ENCODE measurements around the gene GJB2. TPM values are rescaled to one million over a fixed set of nuclear protein-coding genes. Genes with fewer than 3 reads are reported as not detected.

The GJB2 gene
- total RNA-seq, 2 donors from 2014 or later: 0.78 to 2.3 TPM

DNA sequence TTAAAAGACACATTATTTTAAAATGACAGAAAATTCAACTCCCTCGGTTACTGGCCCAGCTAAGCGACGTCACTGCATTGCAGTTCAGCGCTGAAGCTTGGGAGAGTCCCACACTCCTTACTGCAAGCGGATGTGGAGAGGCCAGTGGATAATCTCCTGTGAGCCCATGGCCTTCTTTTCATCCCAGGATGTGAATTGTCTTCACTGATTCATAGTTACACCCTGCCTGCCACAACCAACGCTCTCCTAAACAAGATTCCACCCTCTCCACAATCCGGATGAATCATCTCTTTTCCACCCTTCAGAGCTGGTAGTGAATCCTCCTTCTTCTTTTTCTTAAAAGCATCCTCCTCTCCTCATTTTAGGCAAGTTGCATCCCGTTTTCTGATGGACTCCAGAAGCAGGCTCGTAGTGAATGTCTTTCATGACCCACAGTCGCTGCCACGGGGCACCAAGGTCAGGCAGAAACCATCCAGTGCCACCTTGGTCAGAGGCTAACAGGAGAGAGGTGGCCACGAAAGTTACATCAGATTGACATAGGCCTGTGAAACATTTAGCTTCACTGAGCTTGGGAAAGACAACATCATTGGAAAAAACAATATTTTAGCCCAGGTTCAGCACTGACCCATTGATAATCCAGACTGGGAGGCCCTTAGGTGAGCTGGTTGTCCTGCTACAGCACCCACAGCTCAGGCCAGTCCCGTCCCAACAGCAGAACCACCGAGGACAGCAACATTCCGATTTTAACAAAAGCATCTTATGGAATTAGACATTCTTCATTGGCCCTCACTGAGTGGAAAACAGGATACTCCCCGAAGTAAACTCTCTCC, 2.0 kb downstream of the GJB2 start:
- Histone ChIP-seq H3K4me3 (no peak overlapping the region), H3K27ac (no peak overlapping the region)
- ATAC-seq: no peak

DNA sequence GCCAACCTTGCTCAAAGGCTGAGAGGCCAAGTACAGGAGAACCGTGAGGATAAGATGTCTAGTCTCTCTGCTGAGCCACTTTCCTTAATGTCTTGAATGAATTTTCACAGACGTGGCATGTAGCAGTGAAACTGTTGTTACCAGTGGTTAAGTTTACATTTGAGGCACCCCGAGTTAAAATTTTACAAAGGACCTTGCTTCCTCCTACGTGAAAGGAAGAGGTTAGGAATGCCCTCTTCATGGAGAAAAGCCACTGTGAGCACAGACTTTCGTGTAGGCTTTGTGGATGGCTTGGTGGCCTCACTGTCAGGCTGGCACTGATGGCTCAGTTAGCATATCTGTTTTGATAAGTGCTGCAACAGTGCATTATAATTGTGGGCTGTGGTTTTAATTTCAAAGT, 2.7 kb downstream of the GJB2 start:
- Histone ChIP-seq H3K36me3 (replicated peaks in 1 of 2; ENCODE audit: insufficient read depth in 1 of 2, low read depth in 2 of 2) (no peaks in the 10 kb centered on the region), H3K9me3 (no peaks in the 10 kb centered on the region), H3K27me3 (peaks cover 0 to 20% of the 10 kb centered on the region in 2 donors), H3K27ac (no peak overlapping the region), H3K4me3 (no peak overlapping the region), H3K4me1 (peaks cover 28% of the 10 kb centered on the region)
- ATAC-seq (no peak), DNase-seq (no peak)
- intact Hi-C loops (cut with DNase I): no loop called here
- no peak for TF ChIP-seq POLR2A (IDR thresholded peaks at IDR 0.05)
- TF ChIP-seq, protein P1, sequence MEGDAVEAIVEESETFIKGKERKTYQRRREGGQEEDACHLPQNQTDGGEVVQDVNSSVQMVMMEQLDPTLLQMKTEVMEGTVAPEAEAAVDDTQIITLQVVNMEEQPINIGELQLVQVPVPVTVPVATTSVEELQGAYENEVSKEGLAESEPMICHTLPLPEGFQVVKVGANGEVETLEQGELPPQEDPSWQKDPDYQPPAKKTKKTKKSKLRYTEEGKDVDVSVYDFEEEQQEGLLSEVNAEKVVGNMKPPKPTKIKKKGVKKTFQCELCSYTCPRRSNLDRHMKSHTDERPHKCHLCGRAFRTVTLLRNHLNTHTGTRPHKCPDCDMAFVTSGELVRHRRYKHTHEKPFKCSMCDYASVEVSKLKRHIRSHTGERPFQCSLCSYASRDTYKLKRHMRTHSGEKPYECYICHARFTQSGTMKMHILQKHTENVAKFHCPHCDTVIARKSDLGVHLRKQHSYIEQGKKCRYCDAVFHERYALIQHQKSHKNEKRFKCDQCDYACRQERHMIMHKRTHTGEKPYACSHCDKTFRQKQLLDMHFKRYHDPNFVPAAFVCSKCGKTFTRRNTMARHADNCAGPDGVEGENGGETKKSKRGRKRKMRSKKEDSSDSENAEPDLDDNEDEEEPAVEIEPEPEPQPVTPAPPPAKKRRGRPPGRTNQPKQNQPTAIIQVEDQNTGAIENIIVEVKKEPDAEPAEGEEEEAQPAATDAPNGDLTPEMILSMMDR (IDR thresholded peaks at IDR 0.05): no peak
- WGBS, 2 donors: 73 to 74% methylated on average over 5 of the region's 5 CpGs

More for the DNA sequence above, 2.0 kb downstream of the GJB2 start:
- Histone ChIP-seq H3K9me3 (no peaks in the 10 kb centered on the region), H3K36me3 (replicated peaks in 1 of 2; ENCODE audit: insufficient read depth in 1 of 2, low read depth in 2 of 2) (no peaks in the 10 kb centered on the region), H3K4me1 (peaks cover 28% of the 10 kb centered on the region), H3K27me3 (peaks cover 0 to 20% of the 10 kb centered on the region in 2 donors)
- intact Hi-C loops (cut with DNase I): no loop called here
- 91 to 92% methylated on average over 16 of the region's 16 CpGs for WGBS, 2 donors
- no peak for DNase-seq
- TF ChIP-seq POLR2A (IDR thresholded peaks at IDR 0.05): no peak
- TF ChIP-seq, protein P1 (IDR thresholded peaks at IDR 0.05): no peak

DNA sequence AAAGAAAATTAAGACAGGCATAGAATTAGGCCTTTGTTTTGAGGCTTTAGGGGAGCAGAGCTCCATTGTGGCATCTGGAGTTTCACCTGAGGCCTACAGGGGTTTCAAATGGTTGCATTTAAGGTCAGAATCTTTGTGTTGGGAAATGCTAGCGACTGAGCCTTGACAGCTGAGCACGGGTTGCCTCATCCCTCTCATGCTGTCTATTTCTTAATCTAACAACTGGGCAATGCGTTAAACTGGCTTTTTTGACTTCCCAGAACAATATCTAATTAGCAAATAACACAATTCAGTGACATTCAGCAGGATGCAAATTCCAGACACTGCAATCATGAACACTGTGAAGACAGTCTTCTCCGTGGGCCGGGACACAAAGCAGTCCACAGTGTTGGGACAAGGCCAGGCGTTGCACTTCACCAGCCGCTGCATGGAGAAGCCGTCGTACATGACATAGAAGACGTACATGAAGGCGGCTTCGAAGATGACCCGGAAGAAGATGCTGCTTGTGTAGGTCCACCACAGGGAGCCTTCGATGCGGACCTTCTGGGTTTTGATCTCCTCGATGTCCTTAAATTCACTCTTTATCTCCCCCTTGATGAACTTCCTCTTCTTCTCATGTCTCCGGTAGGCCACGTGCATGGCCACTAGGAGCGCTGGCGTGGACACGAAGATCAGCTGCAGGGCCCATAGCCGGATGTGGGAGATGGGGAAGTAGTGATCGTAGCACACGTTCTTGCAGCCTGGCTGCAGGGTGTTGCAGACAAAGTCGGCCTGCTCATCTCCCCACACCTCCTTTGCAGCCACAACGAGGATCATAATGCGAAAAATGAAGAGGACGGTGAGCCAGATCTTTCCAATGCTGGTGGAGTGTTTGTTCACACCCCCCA, 3.8 kb downstream of the GJB2 start:
- Histone ChIP-seq H3K27ac (no peak overlapping the region), H3K9me3 (no peaks in the 10 kb centered on the region), H3K4me3 (no peak overlapping the region), H3K27me3 (peaks cover 0 to 12% of the 10 kb centered on the region in 2 donors), H3K36me3 (replicated peaks in 1 of 2; ENCODE audit: insufficient read depth in 1 of 2, low read depth in 2 of 2) (no peaks in the 10 kb centered on the region), H3K4me1 (peaks cover 23% of the 10 kb centered on the region)
- intact Hi-C loops (cut with DNase I): no loop called here
- TF ChIP-seq POLR2A (IDR thresholded peaks at IDR 0.05): no peak
- TF ChIP-seq, protein P1 (IDR thresholded peaks at IDR 0.05): no peak
- peak in 1 of 4 donors; percentile 20 for DNase-seq
- WGBS, 2 donors: 82 to 87% methylated on average over 28 of the region's 28 CpGs
- no peak for ATAC-seq

DNA sequence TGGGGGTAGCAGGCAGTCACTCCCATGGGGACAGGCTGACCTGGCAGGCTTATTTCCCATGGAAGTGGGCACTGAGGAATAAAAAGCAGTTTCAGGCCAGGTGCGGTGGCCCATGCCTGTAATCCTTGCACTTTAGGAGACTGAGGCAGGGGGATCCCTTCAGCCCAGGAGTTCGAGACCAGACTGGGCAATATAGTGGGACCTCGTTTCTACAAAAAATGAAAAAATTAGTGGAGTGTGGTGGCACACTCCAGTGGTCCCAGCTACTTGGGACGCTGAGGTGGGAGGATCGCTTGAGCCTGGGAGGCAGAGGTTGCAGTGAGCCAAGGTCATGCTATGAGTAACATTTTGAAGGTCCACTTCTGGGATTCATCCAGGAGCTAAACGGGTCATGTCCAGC, 6.0 kb downstream of the GJB2 start:
- H3K4me3 ChIP-seq: no peak overlapping the region
- H3K4me1 ChIP-seq: peaks cover 4% of the 10 kb centered on the region
- H3K27me3 ChIP-seq: no peaks in the 10 kb centered on the region
- intact Hi-C loops (cut with DNase I): no loop called here
- TF ChIP-seq, protein P1 (IDR thresholded peaks at IDR 0.05): no peak
- no peak for TF ChIP-seq POLR2A (IDR thresholded peaks at IDR 0.05)
- WGBS, 2 donors: 61 to 63% methylated on average over 6 of the region's 6 CpGs
- H3K9me3 ChIP-seq: no peaks in the 10 kb centered on the region
- H3K36me3 ChIP-seq (replicated peaks in 1 of 2; ENCODE audit: insufficient read depth in 1 of 2, low read depth in 2 of 2): no peaks in the 10 kb centered on the region
- DNase-seq (no peak), ATAC-seq (no peak)
- no peak overlapping the region for H3K27ac ChIP-seq
